ENCODE data around the gene CD47. TPM values are rescaled to one million over a fixed set of nuclear protein-coding genes. Genes with fewer than 3 reads are reported as not detected.

CD47 gene
- total RNA-seq, 1 experiment from 2014 or later: 89.7 TPM

DNA sequence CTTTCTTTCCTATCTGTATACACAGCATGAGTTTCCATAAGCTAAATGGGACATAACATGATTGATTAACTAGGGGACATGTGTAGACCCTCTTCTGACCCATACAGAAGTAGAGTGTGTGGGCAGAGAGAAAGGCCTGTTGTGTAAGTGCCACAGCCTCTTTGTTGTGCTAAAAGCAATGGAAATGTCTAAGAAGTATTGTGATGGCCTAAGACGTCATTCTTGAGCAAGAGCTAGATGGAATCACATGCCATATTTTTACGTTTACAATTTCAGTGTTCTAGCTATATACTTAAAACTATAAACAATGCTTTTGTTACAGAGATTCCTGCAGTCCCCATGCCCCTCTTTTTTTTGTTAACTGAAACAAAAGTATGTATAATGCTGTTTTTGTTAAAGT is 61.9 kb downstream of the CD47 start:
- in situ Hi-C loops (cut with HindIII; ENCODE audit: low pct_unique_long_range_greater_than_20kb, low sequenced_read_pairs): no loop called here
- H3K9me3 ChIP-seq (ENCODE audit: control insufficient read depth, insufficient read depth, low read depth, low read length): no peaks in the 10 kb centered on the region; the same call in 1 of the 2 replicates
- ChIA-PET POLR2A (no interaction called here), CTCF (no interaction called here)
- no peaks in the 10 kb centered on the region for H3K36me3 ChIP-seq (ENCODE audit: control insufficient read depth, insufficient read depth, low read length)
- no peaks in the 10 kb centered on the region for H3K4me1 ChIP-seq (ENCODE audit: control insufficient read depth, insufficient read depth, low read length)
- intact Hi-C loops (cut with micrococcal nuclease; ENCODE audit: unreplicated experiment): no loop called here
- no peak overlapping the region for H3K4me3 ChIP-seq (ENCODE audit: low read depth in 2 of 2, low read length in 2 of 2)
- TF ChIP-seq TCF7L2 (IDR thresholded peaks at IDR 0.05; ENCODE audit: low read depth, low read length): no peak
- TF ChIP-seq, protein P1, sequence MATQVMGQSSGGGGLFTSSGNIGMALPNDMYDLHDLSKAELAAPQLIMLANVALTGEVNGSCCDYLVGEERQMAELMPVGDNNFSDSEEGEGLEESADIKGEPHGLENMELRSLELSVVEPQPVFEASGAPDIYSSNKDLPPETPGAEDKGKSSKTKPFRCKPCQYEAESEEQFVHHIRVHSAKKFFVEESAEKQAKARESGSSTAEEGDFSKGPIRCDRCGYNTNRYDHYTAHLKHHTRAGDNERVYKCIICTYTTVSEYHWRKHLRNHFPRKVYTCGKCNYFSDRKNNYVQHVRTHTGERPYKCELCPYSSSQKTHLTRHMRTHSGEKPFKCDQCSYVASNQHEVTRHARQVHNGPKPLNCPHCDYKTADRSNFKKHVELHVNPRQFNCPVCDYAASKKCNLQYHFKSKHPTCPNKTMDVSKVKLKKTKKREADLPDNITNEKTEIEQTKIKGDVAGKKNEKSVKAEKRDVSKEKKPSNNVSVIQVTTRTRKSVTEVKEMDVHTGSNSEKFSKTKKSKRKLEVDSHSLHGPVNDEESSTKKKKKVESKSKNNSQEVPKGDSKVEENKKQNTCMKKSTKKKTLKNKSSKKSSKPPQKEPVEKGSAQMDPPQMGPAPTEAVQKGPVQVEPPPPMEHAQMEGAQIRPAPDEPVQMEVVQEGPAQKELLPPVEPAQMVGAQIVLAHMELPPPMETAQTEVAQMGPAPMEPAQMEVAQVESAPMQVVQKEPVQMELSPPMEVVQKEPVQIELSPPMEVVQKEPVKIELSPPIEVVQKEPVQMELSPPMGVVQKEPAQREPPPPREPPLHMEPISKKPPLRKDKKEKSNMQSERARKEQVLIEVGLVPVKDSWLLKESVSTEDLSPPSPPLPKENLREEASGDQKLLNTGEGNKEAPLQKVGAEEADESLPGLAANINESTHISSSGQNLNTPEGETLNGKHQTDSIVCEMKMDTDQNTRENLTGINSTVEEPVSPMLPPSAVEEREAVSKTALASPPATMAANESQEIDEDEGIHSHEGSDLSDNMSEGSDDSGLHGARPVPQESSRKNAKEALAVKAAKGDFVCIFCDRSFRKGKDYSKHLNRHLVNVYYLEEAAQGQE (IDR thresholded peaks at IDR 0.05; ENCODE audit: insufficient read depth in 1 of 2, low read depth in 2 of 2, low read length in 1 of 2): no peak
- no peak for TF ChIP-seq POLR2AphosphoS5 (IDR thresholded peaks at IDR 0.05; ENCODE audit: low read depth, low read length)
- no peak for TF ChIP-seq CTCF (IDR thresholded peaks at IDR 0.05)
- no peak for TF ChIP-seq SIN3A (IDR thresholded peaks at IDR 0.05; ENCODE audit: borderline replicate concordance, insufficient read depth, low read depth, low read length)
- no peak for DNase-seq (ENCODE audit: low read depth, low spot score)
- no peak overlapping the region for H3K27ac ChIP-seq (ENCODE audit: low read length)
- H3K27me3 ChIP-seq (ENCODE audit: control insufficient read depth, insufficient read depth, low read length): no peaks in the 10 kb centered on the region
- ATAC-seq: no peak
- BruUV-seq (replicated peaks): no TSS peak

DNA sequence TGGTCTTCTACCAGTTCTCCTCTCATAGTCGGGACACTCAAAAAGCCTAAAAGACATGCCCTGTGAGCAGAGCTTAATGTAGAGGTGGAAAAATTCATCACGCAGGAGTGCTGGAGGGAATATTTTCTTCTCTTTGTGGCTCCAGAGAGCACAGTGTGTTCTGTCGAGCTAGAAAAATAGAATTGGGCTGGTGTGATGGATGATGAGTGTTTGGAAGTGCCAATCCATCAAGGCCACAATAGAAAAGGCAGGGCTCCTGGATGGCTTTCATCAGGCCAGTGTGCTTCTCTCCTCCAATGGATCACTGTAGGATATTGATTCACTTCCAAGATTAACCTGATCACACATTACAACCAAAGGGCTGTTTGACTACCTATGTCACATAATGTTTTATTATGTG is 65.7 kb downstream of the CD47 start:
- TF ChIP-seq SIN3A (IDR thresholded peaks at IDR 0.05; ENCODE audit: borderline replicate concordance, insufficient read depth, low read depth, low read length) (no peak), TCF7L2 (IDR thresholded peaks at IDR 0.05; ENCODE audit: low read depth, low read length) (no peak), POLR2AphosphoS5 (IDR thresholded peaks at IDR 0.05; ENCODE audit: low read depth, low read length) (no peak), CTCF (IDR thresholded peaks at IDR 0.05) (no peak)
- TF ChIP-seq, protein P1 (IDR thresholded peaks at IDR 0.05; ENCODE audit: insufficient read depth in 1 of 2, low read depth in 2 of 2, low read length in 1 of 2): no peak
- Histone ChIP-seq H3K27me3 (ENCODE audit: control insufficient read depth, insufficient read depth, low read length) (no peaks in the 10 kb centered on the region), H3K9me3 (ENCODE audit: control insufficient read depth, insufficient read depth, low read depth, low read length) (no peaks in the 10 kb centered on the region; the same call in 1 of the 2 replicates), H3K27ac (ENCODE audit: low read length) (no peak overlapping the region), H3K4me3 (ENCODE audit: low read depth in 2 of 2, low read length in 2 of 2) (no peak overlapping the region), H3K4me1 (ENCODE audit: control insufficient read depth, insufficient read depth, low read length) (no peaks in the 10 kb centered on the region), H3K36me3 (ENCODE audit: control insufficient read depth, insufficient read depth, low read length) (no peaks in the 10 kb centered on the region)
- ChIA-PET CTCF (no interaction called here), POLR2A (no interaction called here)
- intact Hi-C loops (cut with micrococcal nuclease; ENCODE audit: unreplicated experiment): no loop called here
- BruUV-seq (replicated peaks): no TSS peak
- in situ Hi-C loops (cut with HindIII; ENCODE audit: low pct_unique_long_range_greater_than_20kb, low sequenced_read_pairs): no loop called here
- DNase-seq (ENCODE audit: low read depth, low spot score) (no peak), ATAC-seq (no peak)

Measured in Panc1 (cell line).